SK-N-SH (cell line): ENCODE results near the gene APOL4. TPM values are rescaled to one million over a fixed set of nuclear protein-coding genes. Genes with fewer than 3 reads are reported as not detected.

ENCODE experiments used
- CTCF ChIA-PET: fragments of 300-600, 350-600 bp; formaldehyde crosslinking; extraction: SDS; loops from one replicate; lab custom pipeline; 2021; lab: Yijun Ruan, JAX
- POLR2A ChIA-PET: fragments of 350-600 bp; sonication (Branson Sonifier 250); formaldehyde crosslinking; extraction: SDS; loops from one replicate; lab custom pipeline; 2020; ENCODE audit warnings: antibody characterized with exemption, inconsistent platforms; lab: Yijun Ruan, JAX
- DNase-seq: peaks from one replicate; pipeline ENCODE4 v3.0.0; 2012
- H2AFZ ChIP-seq: fragments of 200-600 bp; sonication (generic); 2 replicates; pipeline ENCODE4 v1.8.1; 2016; ENCODE audit warnings: antibody characterized with exemption, mild to moderate bottlenecking, low read depth
- H3F3A ChIP-seq: fragments of 200-600 bp; sonication (generic); replicated peaks from 2 replicates; pipeline ENCODE3; 2016; ENCODE audit warnings: antibody characterized with exemption, mild to moderate bottlenecking; ENCODE audit not compliant: insufficient read depth
- H3K27ac ChIP-seq, 2 experiments: fragments of 200-500 bp in 1 of 2; fragments of 200-600 bp in 1 of 2; sonication (Bioruptor generic) in 1 of 2; sonication (generic), shearing (Covaris generic) in 1 of 2; 2 replicates each; pipeline versions ENCODE4 v1.5.1 to v1.6.1; 2014 to 2016; ENCODE audit warnings: low read depth in 2 of 2, inconsistent platforms in 1 of 2, low read length in 1 of 2, mild to moderate bottlenecking in 1 of 2, mixed read lengths in 1 of 2
- H3K27me3 ChIP-seq: fragments of 200-600 bp; sonication (generic), shearing (Covaris generic); 2 replicates; pipeline ENCODE4 v1.6.1; 2016; ENCODE audit warnings: mixed run types; ENCODE audit not compliant: insufficient read depth
- H3K36me3 ChIP-seq, 2 experiments: fragments of 200-500 bp in 1 of 2; fragments of 200-600 bp in 1 of 2; sonication (Bioruptor generic) in 1 of 2; sonication (generic) in 1 of 2; replicated peaks in 1 of 2; 2 replicates each; pipeline versions ENCODE3 to v1.5.1; 2014 to 2016; ENCODE audit warnings: low read length in 1 of 2, mild to moderate bottlenecking in 1 of 2; ENCODE audit not compliant: insufficient read depth in 2 of 2, control insufficient read depth in 1 of 2
- H3K4me1 ChIP-seq, 2 experiments: fragments of 200-500 bp in 1 of 2; fragments of 200-600 bp in 1 of 2; sonication (Bioruptor generic) in 1 of 2; sonication (generic), shearing (Covaris generic) in 1 of 2; 2 replicates each; pipeline versions ENCODE4 v1.5.1 to v1.6.1; 2014 to 2016; ENCODE audit warnings: low read depth in 1 of 2, low read length in 1 of 2, mixed run types in 1 of 2; ENCODE audit not compliant: insufficient read depth in 2 of 2, control insufficient read depth in 1 of 2
- H3K4me2 ChIP-seq: fragments of 200-600 bp; sonication (generic), shearing (Covaris generic); 2 replicates; pipeline ENCODE4 v1.6.1; 2017; ENCODE audit warnings: mixed run types
- H3K4me3 ChIP-seq, 2 experiments: fragments of 200-500 bp in 1 of 2; fragments of 200-600 bp in 1 of 2; sonication (Bioruptor generic) in 1 of 2; sonication (generic), shearing (Covaris generic) in 1 of 2; 2 replicates each; pipeline versions ENCODE4 v1.5.1 to v1.8.1; 2014 to 2016; ENCODE audit warnings: low read depth in 2 of 2, inconsistent platforms in 1 of 2, low read length in 1 of 2, mild to moderate bottlenecking in 1 of 2, mixed read lengths in 1 of 2, moderate library complexity in 1 of 2
- H3K79me2 ChIP-seq: fragments of 200-600 bp; sonication (generic); 2 replicates; pipeline ENCODE4 v1.8.1; 2017; ENCODE audit warnings: mild to moderate bottlenecking; ENCODE audit not compliant: insufficient read depth
- H3K9ac ChIP-seq: fragments of 200-600 bp; sonication (generic); 2 replicates; pipeline ENCODE4 v1.6.1; 2017; ENCODE audit warnings: mixed run types
- H3K9me2 ChIP-seq: fragments of 200-600 bp; sonication (generic); 2 replicates; pipeline ENCODE4 v1.6.1; 2017; ENCODE audit warnings: mixed run types
- H3K9me3 ChIP-seq: fragments of 200-600 bp; sonication (generic); 2 replicates; pipeline ENCODE4 v1.6.1; 2017; ENCODE audit warnings: mixed run types, mild to moderate bottlenecking, moderate library complexity
- H4K20me1 ChIP-seq: fragments of 200-600 bp; sonication (generic); 2 replicates; pipeline ENCODE4 v1.6.1; 2017; ENCODE audit warnings: mild to moderate bottlenecking, mixed run types; ENCODE audit not compliant: insufficient read depth
- ELF1 ChIP-seq: IDR thresholded peaks from 2 replicates; pipeline ENCODE4 v1.4.0; 2012
- EP300 ChIP-seq, 2 experiments: IDR thresholded peaks; 2 replicates each; pipeline versions ENCODE4 v1.4.0 to v1.6.1; 2012; ENCODE audit warnings: borderline replicate concordance in 1 of 2, low read depth in 1 of 2, low read length in 1 of 2
- EZH2phosphoT487 ChIP-seq: fragments of 200-600 bp; sonication (generic); IDR thresholded peaks from 2 replicates; pipeline ENCODE4 v1.6.1; 2017; ENCODE audit warnings: low read depth, mixed run types, mild to moderate bottlenecking, antibody characterized with exemption, moderate library complexity, borderline replicate concordance
- JUND ChIP-seq: IDR thresholded peaks from 2 replicates; pipeline ENCODE4 v1.4.0; 2012
- MXI1 ChIP-seq: IDR thresholded peaks from 2 replicates; pipeline ENCODE4 v1.6.1; 2012; ENCODE audit warnings: mild to moderate bottlenecking, low read depth, low read length, improper control_type of control experiment
- NFIC ChIP-seq: IDR thresholded peaks from 2 replicates; pipeline ENCODE4 v1.4.0; 2012; ENCODE audit warnings: borderline replicate concordance
- NRF1 ChIP-seq: IDR thresholded peaks from 2 replicates; pipeline ENCODE4 v1.6.1; 2012; ENCODE audit warnings: low read depth, mild to moderate bottlenecking, low read length
- POLR2AphosphoS5 ChIP-seq: IDR thresholded peaks from 2 replicates; pipeline ENCODE4 v1.6.1; 2012; ENCODE audit warnings: low read depth, low read length
- RAD21 ChIP-seq: IDR thresholded peaks from 2 replicates; pipeline ENCODE4 v1.6.1; 2012; ENCODE audit warnings: mild to moderate bottlenecking, low read length
- SMC3 ChIP-seq: IDR thresholded peaks from 2 replicates; pipeline ENCODE4 v1.6.1; 2012; ENCODE audit warnings: low read depth, low read length, improper control_type of control experiment
- TEAD4 ChIP-seq: IDR thresholded peaks from 2 replicates; pipeline ENCODE4 v1.4.0; 2012; ENCODE audit warnings: mild to moderate bottlenecking, borderline replicate concordance; ENCODE audit not compliant: insufficient read depth
- WGBS: methylation state at CpG from one replicate; pipeline ENCODE4 v1.1.6; 2017; ENCODE audit warnings: low lambda C conversion rate; 5-methylcytosine and 5-hydroxymethylcytosine counted together
- polyA plus RNA-seq, 3 experiments: library from polyadenylated mRNA; depleted of rRNA; stranded (reverse); fragments of >200 nt; gene quantifications; 2 replicates each; pipeline ENCODE4 v1.2.3, GENCODE V29; 2012
- TF ChIP-seq, protein P1 (sequence below): fragments of 150-350 bp; IDR thresholded peaks from 2 replicates; pipeline ENCODE4 v1.6.1; 2016; ENCODE audit warnings: mild to moderate bottlenecking, low read depth, low read length

Gene APOL4
- polyA plus RNA-seq, 1 of the 3 experiments (the other 2 are of a cell fraction) = 0.08 TPM

DNA sequence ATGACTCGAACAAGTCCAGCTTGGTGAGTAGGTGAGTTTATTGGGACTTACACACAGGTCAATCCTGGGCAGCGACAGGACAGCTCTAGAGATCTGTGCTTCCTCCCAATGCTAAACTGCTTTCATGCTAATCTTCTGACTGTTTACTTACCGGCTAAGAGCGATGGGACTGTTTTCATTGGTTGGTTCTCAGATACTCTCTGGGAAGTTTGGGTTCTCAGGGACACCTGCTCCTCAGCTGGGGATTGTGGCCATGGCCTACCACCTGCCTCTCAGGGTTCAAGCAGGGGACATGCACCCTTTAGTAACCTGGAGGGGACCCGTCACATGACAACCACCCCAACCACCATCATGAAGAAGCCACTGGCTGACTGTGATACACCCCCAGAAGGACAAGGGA, 24.6 kb upstream of the APOL4 start (continued):
- TF ChIP-seq EP300 (IDR thresholded peaks at IDR 0.05; ENCODE audit: borderline replicate concordance in 1 of 2, low read depth in 1 of 2, low read length in 1 of 2) (no peak), RAD21 (no peak), SMC3 (no peak)
- TF ChIP-seq, protein P1, sequence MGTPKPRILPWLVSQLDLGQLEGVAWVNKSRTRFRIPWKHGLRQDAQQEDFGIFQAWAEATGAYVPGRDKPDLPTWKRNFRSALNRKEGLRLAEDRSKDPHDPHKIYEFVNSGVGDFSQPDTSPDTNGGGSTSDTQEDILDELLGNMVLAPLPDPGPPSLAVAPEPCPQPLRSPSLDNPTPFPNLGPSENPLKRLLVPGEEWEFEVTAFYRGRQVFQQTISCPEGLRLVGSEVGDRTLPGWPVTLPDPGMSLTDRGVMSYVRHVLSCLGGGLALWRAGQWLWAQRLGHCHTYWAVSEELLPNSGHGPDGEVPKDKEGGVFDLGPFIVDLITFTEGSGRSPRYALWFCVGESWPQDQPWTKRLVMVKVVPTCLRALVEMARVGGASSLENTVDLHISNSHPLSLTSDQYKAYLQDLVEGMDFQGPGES = no peak

DNA sequence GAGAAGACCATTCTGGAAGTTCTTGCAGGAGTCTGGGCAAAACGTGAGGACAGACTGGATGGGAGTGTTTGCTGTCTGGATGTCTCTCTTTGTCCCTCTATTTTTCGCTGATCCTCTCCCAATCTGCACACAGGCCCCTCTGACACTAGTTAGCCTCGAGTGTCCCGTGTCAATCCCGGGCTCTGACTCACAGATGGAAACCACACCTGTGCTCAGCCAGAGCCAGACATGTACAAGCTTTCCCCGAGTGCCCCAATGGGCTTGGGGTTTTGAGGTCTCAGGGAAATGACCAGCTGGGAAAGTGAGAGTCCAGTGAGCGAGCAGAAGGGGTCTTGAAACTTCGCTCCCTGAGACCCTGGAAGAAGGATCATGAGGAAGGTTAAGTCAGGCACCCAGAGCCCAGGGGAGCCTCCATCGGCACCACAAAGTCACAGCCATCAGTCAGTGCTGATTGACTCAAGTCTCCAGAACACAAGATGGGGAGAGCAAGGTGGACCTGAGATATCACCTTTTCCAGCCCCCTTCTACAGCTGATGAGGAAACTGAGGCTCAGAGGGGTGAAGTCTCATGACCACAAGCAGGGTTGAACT, 23.8 kb upstream of the APOL4 start:
- H3K9ac ChIP-seq = no peak overlapping the region

DNA sequence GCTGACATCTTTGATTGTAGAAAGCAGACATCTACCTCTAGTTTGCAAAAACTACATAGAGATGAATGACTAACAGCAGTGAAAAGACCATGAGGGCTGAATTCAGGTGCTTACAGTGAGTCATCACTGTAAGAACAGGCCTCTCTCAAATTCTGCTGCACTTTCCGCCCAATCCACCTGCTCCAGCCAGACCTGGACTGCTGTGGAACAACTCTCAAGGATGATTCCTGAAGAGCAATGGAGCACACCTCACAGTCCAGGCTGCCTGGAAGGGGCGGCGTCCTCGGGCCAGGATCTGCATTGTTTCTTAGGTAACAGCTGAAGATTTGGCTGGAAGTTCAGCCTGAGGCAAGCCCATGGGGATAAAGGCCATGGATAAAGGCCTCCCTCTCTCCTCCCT, 22.6 kb upstream of the APOL4 start:
- H3K4me3 ChIP-seq = no peak overlapping the region
- no peak overlapping the region for H3K9ac ChIP-seq
- no peaks in the 10 kb centered on the region for H4K20me1 ChIP-seq
- no peaks in the 10 kb centered on the region; the same call in 1 of the 2 replicates for H3K27me3 ChIP-seq
- CTCF ChIA-PET = interaction anchor here (0.7 to 0.9 kb wide), 3 partner anchors 16 to 30 kb away, joined by 3 read pairs; no protein-coding TSS in a partner anchor
- no peak overlapping the region for H2AFZ ChIP-seq
- H3K4me2 ChIP-seq = no peak overlapping the region
- TF ChIP-seq MXI1 (no peak), ELF1 (no peak)
- TF ChIP-seq, all 33 proteins: peak for 0
- 100% methylated on average over 1 of the region's 4 CpGs for WGBS
- DNase-seq = no peak
- H3K36me3 ChIP-seq = peaks cover 0 to 5% of the 10 kb centered on the region in 2 experiments
- H3K9me2 ChIP-seq = no peaks in the 10 kb centered on the region
- H3K27ac ChIP-seq = no peak overlapping the region
- H3K4me1 ChIP-seq = peaks cover 0 to 7% of the 10 kb centered on the region in 2 experiments; a peak in 1 of 4 replicates
- no peaks in the 10 kb centered on the region for H3K9me3 ChIP-seq
- no peaks in the 10 kb centered on the region for H3F3A ChIP-seq
- POLR2A ChIA-PET = no interaction called here
- no peaks in the 10 kb centered on the region for H3K79me2 ChIP-seq

More for the DNA sequence above, 23.8 kb upstream of the APOL4 start:
- Histone ChIP-seq H3F3A (no peaks in the 10 kb centered on the region), H3K27me3 (no peaks in the 10 kb centered on the region), H3K36me3 (peaks cover 0 to 8% of the 10 kb centered on the region in 2 experiments), H4K20me1 (no peaks in the 10 kb centered on the region), H3K4me1 (peaks cover 0 to 6% of the 10 kb centered on the region in 2 experiments; a peak in 1 of 4 replicates), H2AFZ (no peak overlapping the region), H3K79me2 (no peaks in the 10 kb centered on the region)
- POLR2A ChIA-PET = no interaction called here
- CTCF ChIA-PET = interaction anchor here (0.7 to 2.2 kb wide), 3 partner anchors 14 to 45 kb away, joined by 3 to 10 read pairs (median 4); partner anchors contain the start of gene APOL2
- DNase-seq = no peak
- TF ChIP-seq NFIC = no peak
- TF ChIP-seq NRF1 = no peak
- TF ChIP-seq POLR2AphosphoS5 = no peak
- TF ChIP-seq EZH2phosphoT487 = no peak
- no peak for TF ChIP-seq MXI1
- no peak for TF ChIP-seq JUND
- TF ChIP-seq TEAD4 = no peak
- TF ChIP-seq, all 33 proteins: peak for 0
- WGBS = 72% methylated on average over 9 of the region's 9 CpGs
- no peaks in the 10 kb centered on the region for H3K9me2 ChIP-seq
- no peak overlapping the region for H3K4me3 ChIP-seq
- no peak overlapping the region for H3K4me2 ChIP-seq
- H3K27ac ChIP-seq = no peak overlapping the region
- H3K9me3 ChIP-seq = no peaks in the 10 kb centered on the region
